CD4-positive, alpha-beta T cell treated with Interleukin-4 for 1 hour (primary cell): ENCODE measurements around the gene NME8.
"Not testable (repeated sequence)": the region's sequence is repeated elsewhere in the genome, so short reads cannot be mapped to it uniquely, and the experiment has no call there.

Experiments
- DNase-seq, 2 donors: peaks; one replicate each; pipeline ENCODE4 v3.0.0-alpha.2; 2020 to 2022

The NME8 gene

GRCh38 chr7:37848297-37848696 is at the start of gene NME8:
Gene NME8 (plus strand): TSS chr7:37848597. CDS start chr7:37850267, 1,670 bp downstream.
- DNase-seq: no peak

- DNase-seq: no peak
Observed at GRCh38 chr7:37806152-37806551, 42.2 kb upstream of the NME8 start.

GRCh38 chr7:37812161-37812580 is 36.2 kb upstream of the NME8 start:
- DNase-seq: not testable (repeated sequence)

DNA sequence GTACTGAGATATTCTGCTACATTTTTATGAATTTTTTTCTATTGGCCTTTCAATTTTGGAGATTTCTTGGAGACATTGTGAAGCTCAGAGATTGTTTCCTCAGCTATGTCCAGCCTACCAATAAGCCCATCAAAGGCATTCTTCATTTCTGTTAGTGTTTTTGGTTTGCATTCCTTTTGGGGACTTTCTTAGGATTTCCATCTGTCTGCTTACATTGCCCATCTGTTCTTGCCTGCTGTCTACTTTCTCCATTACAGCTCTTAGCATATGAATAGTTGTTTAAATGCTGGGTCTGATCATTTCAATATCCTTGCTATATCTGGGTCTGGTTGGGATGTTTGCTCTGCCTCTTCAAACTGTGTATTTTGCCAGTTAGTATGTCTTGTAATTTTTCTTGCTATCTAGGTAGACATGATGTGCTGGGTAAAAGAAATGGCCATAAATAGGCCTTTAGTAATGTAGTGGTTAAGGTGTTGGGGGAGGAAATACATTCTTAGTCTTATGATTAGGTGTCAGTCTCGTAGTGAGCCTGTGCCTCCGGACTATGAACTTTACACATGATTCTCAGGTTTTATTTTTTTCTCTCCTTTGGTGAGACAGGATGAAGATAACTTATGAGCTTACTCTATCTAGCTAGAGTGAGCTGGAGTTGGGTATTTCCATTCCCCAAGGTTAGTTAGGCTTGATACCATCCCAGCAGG is 32.6 kb upstream of the NME8 start:
- peak in 1 of 2 donors; percentile 5 for DNase-seq

- no peak for DNase-seq
Observed at GRCh38 chr7:37816922-37817590, 31.3 kb upstream of the NME8 start.

DNA sequence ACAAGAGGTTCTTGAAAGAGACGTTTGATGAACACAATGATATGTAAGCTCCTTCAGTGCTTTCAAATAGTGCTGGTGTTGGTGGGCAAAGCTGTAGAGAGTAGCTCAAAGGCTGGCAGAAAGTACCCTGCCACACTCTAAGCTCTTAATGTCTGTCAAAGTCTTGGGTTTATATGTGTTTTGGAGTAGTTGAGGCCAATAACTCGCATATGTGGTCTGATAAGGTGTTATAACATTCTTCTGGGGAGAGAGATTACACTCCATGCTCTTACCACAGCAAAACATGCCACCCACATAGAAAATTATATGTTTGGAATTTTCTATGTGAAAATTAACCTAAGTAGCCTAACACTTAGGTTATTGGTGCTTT is 30.8 kb upstream of the NME8 start:
- no peak for DNase-seq

GRCh38 chr7:37817996-37818720 is 30.2 kb upstream of the NME8 start:
- DNase-seq: no peak

- no peak for DNase-seq
Observed at GRCh38 chr7:37820708-37821468, 27.5 kb upstream of the NME8 start.

- DNase-seq: no peak
Observed at GRCh38 chr7:37822946-37823345, 25.5 kb upstream of the NME8 start.

DNA sequence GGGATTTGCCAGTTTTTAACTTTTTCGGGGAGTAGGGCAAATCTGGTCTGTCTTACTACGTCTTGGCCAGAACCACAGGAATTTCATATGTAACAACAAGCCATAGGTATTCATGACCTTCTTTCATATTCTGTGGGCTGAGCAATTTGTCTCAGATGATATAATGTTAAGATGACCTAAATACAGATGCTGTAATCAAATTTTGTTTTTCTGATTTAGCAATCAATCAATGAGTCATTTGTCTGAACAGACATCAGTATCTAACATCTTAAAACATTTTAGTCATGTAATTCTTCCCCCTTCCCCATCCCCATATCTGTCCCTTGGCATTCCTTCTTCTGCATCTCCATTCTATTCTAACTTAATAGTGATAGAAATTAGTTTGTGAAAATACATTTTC is 24.8 kb upstream of the NME8 start:
- DNase-seq: no peak

DNA sequence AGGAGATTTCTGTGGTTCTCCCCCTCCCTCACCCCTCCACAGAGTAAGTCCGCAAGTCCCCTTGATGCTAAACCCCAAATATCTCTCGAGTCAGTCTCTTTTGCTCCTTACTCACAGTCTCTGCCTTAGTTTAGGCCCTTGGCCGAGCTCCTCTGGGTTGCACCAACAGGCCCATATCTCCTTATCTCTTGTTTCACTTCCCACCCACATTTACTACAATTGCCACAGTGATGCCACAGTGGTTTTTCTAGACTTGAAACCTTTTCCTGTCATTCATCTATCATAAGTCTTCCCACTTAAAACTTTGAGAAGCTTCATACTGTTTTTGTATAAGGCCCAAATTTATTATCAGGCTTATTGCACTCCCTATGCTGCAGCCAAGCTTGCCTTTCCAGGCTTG is 23.4 kb upstream of the NME8 start:
- DNase-seq: no peak

- no peak for DNase-seq
Observed at GRCh38 chr7:37826825-37827224, 21.6 kb upstream of the NME8 start.

DNA sequence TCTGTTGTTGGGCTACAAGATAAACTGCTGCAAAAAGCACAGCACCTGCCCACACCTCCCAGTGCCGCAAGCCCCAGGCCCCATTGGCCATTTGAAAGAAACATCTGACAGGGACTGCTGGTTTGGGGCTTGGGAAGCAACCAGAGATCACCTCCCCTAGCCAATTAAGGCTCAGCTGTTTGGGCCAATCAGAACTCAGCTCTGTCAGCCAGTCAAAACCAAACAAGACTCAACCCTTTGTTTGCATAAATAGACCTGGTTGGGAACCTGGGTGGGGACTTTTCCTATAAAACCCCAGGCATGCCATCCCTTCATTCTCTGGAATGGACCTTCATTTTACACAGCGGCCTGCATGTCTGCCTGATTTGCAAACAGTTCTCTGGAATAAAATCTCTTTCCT is 17.2 kb upstream of the NME8 start:
- no peak for DNase-seq

DNA sequence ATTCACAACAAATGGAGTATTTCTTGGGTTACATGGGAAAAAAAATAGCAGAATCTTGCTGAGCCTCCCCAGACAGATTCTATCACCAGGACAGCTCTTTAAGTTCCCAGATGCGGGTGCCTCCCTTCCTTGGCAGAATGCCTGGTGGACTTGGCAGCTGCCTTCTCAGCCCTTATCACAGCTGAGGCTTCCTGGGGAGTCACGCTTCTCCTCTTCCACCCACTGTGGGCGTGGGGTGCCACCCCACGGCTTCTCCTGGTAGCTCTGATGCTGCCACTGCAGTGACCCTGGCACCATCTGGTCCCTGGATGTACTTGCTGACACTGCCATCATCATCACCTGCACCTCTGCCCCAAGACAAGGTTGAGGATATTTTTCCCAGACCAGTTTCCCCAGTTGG is 16.2 kb upstream of the NME8 start:
- DNase-seq: peak; percentile 22 to 59

DNA sequence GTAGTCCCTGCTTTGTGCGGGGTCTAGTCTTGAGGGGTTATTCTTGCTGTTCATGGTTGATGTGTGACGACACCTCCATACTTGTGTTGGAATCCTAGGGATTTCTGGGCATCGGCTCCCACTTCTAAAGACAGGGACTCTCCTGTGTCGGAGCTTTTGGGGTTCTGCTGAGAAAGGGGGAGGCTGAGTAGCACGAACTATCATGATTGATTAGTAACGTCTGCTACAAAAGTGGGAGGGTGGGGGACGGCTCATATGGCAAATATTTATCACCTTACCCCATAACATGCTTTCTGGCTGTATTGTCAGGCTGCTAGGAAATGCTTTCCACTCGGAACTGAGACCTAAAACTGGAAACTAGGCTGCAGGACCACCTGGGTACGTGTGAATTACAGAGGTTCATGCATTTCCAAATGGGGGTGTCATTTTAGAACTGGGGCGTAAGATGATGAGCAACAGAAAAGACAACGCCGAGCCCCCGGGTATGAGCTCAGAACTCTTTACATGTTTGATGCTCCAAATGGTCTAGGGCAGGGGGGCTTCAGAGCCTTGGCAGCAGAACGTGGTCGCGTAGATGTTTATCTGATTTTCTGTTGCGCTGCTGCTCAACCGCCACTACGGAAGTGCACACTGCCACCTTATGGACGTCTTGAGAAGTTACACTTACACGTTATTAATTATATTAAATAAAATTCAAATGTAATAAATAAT is 15.1 kb upstream of the NME8 start:
- DNase-seq: peak; percentile 42 to 60

DNA sequence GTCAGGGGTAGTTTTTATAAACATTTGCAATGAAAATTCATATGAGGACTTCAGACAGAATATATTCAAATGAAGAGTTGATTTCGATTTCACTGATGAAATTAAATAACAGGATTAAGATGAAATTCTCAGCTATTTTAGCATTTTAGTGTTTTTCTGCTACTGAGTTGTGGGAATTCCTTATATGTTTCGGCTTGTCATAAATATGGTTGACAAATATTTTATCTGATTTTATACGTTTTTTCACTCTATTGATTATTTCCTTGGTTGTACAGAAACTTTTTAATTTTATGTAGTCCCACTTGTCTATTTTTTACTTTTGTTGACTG is 14.6 kb upstream of the NME8 start:
- DNase-seq: no peak

- DNase-seq: no peak
Observed at GRCh38 chr7:37853468-37853867, 5.1 kb downstream of the NME8 start.

GRCh38 chr7:37882086-37882485 is 33.7 kb downstream of the NME8 start:
- no peak for DNase-seq

GRCh38 chr7:37893359-37893758 is 45.0 kb downstream of the NME8 start:
- DNase-seq: no peak

- DNase-seq: no peak
Observed at GRCh38 chr7:37894671-37895070, 46.3 kb downstream of the NME8 start.

GRCh38 chr7:37899712-37900247 is 51.4 kb downstream of the NME8 start:
- no peak for DNase-seq

DNA sequence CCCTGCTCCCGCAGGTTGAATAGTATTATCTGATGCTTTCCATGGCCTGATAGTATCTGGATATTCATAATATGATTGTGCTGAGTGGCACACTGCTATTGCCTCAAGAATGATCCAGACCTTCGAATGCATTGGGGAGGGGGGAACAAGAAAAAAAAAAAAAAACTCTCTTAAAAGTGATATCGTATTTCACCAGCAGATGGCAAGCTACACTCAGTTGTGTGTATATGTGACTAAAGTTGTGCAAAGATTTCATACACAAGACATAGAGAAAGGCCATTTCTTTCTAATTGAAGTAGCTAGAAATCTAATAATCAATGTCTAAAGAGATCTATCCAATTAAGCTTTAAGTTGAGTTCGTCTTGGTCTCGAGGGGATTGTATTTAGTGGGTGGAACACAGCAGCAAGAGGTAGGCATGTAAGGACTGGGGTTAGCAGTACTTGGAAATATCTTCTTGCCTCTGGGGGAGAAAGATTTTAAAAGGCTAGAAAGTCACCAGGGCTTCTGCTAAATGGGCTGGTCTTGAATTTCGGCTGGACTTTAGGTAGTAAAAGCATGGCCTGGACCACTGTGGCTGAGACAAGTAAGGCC is 52.9 kb downstream of the NME8 start:
- no peak for DNase-seq
